GM10248 (cell line): ENCODE results near the gene ITPRID1.
A peak's percentile ranks its signal among the peaks of the same experiment; 100 is the strongest.

ENCODE experiments used
- CTCF ChIA-PET: fragments of 300-600 bp; sonication (Branson Sonifier 250); formaldehyde crosslinking; extraction: SDS; loops from one replicate; lab custom pipeline; 2021; ENCODE audit warnings: antibody characterized with exemption; lab: Yijun Ruan, JAX
- POLR2A ChIA-PET: fragments of 350-650 bp; sonication (Branson Sonifier 250); formaldehyde crosslinking; extraction: SDS; loops from one replicate; lab custom pipeline; 2020; ENCODE audit warnings: antibody characterized with exemption; lab: Yijun Ruan, JAX
- DNase-seq: peaks from one replicate; pipeline ENCODE4 v3.0.0; 2012; ENCODE audit errors: extremely low spot score
- TF ChIP-seq, protein P1 (sequence below): IDR thresholded peaks from 2 replicates; pipeline ENCODE4 v1.5.1; 2012; ENCODE audit warnings: mild to moderate bottlenecking, low read depth; ENCODE audit errors: extremely low read depth, missing control alignments, control extremely low read depth

Gene ITPRID1

DNA sequence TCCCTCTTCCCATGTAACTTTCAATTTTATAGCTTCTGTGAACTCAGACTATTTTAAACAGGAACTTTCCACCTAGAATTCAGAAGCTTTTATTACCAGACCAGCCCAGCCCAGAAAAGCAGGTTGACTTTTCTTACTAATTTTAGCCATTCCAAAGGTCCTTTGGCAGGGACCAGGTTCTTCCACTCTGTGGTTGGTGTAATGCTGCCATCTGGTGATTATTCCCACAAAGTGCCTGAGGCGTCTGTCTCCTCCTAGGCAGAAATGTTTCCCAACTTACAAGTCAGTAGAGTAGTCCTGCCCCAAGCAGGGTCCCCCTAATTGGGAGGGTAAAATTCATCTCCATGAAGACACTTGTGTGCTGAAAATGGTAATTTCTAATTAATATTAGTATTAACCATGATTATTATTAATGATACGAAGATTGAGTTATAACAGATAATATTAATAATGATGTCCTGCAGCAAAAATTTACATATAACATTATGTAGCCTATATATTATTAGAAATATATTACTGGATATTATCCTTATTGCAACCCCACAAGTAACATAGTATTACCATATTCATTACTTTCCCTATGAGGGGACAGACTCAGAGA is 120.1 kb downstream of the ITPRID1 start:
- CTCF ChIA-PET: interaction anchor here (0.9 to 4.0 kb wide), 11 partner anchors 9 to 500 kb away, joined by 3 to 23 read pairs (median 3); no protein-coding TSS in a partner anchor

GRCh38 chr7:31640381-31640780 is 126.5 kb downstream of the ITPRID1 start:
- POLR2A ChIA-PET: no interaction called here

More for the DNA sequence above, 120.1 kb downstream of the ITPRID1 start:
- TF ChIP-seq, protein P1, sequence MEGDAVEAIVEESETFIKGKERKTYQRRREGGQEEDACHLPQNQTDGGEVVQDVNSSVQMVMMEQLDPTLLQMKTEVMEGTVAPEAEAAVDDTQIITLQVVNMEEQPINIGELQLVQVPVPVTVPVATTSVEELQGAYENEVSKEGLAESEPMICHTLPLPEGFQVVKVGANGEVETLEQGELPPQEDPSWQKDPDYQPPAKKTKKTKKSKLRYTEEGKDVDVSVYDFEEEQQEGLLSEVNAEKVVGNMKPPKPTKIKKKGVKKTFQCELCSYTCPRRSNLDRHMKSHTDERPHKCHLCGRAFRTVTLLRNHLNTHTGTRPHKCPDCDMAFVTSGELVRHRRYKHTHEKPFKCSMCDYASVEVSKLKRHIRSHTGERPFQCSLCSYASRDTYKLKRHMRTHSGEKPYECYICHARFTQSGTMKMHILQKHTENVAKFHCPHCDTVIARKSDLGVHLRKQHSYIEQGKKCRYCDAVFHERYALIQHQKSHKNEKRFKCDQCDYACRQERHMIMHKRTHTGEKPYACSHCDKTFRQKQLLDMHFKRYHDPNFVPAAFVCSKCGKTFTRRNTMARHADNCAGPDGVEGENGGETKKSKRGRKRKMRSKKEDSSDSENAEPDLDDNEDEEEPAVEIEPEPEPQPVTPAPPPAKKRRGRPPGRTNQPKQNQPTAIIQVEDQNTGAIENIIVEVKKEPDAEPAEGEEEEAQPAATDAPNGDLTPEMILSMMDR: peak; percentile 43
- POLR2A ChIA-PET: no interaction called here
- DNase-seq: peak; percentile 22

GRCh38 chr7:31642681-31643115 is 128.8 kb downstream of the ITPRID1 start:
- TF ChIP-seq, protein P1: no peak
- no peak for DNase-seq
- ChIA-PET POLR2A (no interaction called here), CTCF (interaction anchor here (1.0 to 1.2 kb wide), 3 partner anchors 9 to 15 kb away, joined by 3 to 8 read pairs (median 6); no protein-coding TSS in a partner anchor)

More at GRCh38 chr7:31640381-31640780, 126.5 kb downstream of the ITPRID1 start:
- CTCF ChIA-PET: interaction anchor here (1.2 kb wide), 1 partner anchor 15 kb away, joined by 3 read pairs; no protein-coding TSS in a partner anchor
- no peak for DNase-seq
- TF ChIP-seq, protein P1: no peak

DNA sequence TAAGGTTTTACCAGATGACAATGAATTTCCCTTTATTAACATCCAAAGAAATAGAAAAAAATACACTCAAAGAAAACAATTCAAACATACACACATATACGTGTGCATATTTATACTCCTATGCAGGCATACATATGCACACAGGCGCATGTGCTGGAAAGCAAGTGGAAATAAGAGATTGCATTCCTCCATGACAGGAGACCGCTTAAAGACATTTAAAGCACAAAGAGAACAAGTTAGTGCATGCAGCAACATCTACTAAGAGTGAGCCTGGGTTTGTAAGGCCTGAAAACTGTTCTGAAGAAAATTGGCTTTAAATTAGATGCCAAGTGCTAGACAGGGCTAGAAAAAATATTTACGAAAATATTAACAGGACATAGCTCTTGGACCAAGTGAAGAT is 133.1 kb downstream of the ITPRID1 start:
- POLR2A ChIA-PET: no interaction called here
- TF ChIP-seq, protein P1: no peak
- CTCF ChIA-PET: no interaction called here
- no peak for DNase-seq

DNA sequence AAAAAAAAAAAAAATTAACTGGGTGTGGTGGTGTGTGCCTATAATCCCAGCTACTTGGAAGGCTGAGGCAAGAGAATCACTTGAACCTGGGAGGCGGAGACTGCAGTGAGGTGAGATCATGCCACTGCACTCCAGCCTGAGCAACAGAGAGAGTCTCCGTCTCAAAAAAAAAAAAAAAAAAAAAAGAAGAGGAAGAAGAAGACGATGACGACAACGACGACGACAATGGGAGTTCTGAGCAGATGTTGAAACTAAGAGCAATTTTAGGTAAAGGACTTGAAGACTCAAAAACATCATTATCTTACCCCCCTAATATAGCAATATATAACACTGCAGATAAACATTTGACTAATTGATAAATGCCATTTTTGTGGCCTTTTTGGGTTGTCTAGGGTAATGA is 133.6 kb downstream of the ITPRID1 start:
- POLR2A ChIA-PET: no interaction called here
- TF ChIP-seq, protein P1: no peak
- no peak for DNase-seq
- CTCF ChIA-PET: no interaction called here

GRCh38 chr7:31648288-31648687 is 134.4 kb downstream of the ITPRID1 start:
- CTCF ChIA-PET: no interaction called here
- DNase-seq: no peak
- POLR2A ChIA-PET: no interaction called here

More at GRCh38 chr7:31648288-31648687, 134.4 kb downstream of the ITPRID1 start:
- TF ChIP-seq, protein P1: no peak
